NB4 (cell line): ENCODE measurements around the gene USP9X.
A peak's percentile ranks its signal among the peaks of the same experiment; 100 is the strongest.
"Not testable (repeated sequence)": the region's sequence is repeated elsewhere in the genome, so short reads cannot be mapped to it uniquely, and the experiment has no call there.

Experiments
- DNase-seq: peaks from one replicate; pipeline ENCODE4 v3.0.0; 2010; ENCODE audit warnings: low read depth
- H3K4me3 ChIP-seq: one replicate; pipeline ENCODE4 v1.5.1; 2011; ENCODE audit warnings: mild to moderate bottlenecking, low read depth, low read length, moderate library complexity
- MYC ChIP-seq: IDR thresholded peaks from 2 replicates; pipeline ENCODE4 v1.6.1; 2011; ENCODE audit warnings: low read depth, low read length
- POLR2A ChIP-seq: IDR thresholded peaks from 2 replicates; pipeline ENCODE4 v1.6.1; 2011; ENCODE audit warnings: mild to moderate bottlenecking; ENCODE audit not compliant: insufficient read length; ENCODE audit errors: extremely low read depth
- TF ChIP-seq, protein P1 (sequence below): IDR thresholded peaks from one replicate; pipeline ENCODE4 v1.5.1; 2012; ENCODE audit warnings: low read depth, low read length
- TF ChIP-seq, protein P2 (sequence below): IDR thresholded peaks from 2 replicates; pipeline ENCODE4 v1.6.1; 2011; ENCODE audit warnings: low read depth, low read length

Gene USP9X

DNA sequence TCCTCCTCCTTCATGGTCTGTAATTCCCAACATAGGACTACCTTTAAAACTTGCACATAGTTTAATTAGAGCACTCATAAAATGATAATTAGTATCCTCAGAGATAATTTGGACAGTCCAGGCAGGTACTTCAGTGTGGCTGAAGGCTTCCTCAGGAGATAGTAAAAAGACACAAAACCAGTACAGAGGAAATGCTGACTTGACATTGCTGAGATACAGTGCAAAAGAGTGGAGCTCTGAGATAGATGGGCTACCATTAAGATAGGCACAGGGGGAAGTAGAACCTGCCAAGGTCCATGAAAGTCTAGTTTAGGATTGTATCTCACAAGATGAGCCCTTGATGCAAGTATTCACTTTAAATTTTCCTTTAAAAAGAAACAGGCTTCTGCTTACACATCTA, 91.0 kb downstream of the USP9X start:
- no peak overlapping the region for H3K4me3 ChIP-seq
- DNase-seq, result no peak
- TF ChIP-seq, protein P1, sequence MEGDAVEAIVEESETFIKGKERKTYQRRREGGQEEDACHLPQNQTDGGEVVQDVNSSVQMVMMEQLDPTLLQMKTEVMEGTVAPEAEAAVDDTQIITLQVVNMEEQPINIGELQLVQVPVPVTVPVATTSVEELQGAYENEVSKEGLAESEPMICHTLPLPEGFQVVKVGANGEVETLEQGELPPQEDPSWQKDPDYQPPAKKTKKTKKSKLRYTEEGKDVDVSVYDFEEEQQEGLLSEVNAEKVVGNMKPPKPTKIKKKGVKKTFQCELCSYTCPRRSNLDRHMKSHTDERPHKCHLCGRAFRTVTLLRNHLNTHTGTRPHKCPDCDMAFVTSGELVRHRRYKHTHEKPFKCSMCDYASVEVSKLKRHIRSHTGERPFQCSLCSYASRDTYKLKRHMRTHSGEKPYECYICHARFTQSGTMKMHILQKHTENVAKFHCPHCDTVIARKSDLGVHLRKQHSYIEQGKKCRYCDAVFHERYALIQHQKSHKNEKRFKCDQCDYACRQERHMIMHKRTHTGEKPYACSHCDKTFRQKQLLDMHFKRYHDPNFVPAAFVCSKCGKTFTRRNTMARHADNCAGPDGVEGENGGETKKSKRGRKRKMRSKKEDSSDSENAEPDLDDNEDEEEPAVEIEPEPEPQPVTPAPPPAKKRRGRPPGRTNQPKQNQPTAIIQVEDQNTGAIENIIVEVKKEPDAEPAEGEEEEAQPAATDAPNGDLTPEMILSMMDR, result no peak
- TF ChIP-seq POLR2A (no peak), MYC (no peak)
- TF ChIP-seq, protein P2, sequence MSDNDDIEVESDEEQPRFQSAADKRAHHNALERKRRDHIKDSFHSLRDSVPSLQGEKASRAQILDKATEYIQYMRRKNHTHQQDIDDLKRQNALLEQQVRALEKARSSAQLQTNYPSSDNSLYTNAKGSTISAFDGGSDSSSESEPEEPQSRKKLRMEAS, result no peak

DNA sequence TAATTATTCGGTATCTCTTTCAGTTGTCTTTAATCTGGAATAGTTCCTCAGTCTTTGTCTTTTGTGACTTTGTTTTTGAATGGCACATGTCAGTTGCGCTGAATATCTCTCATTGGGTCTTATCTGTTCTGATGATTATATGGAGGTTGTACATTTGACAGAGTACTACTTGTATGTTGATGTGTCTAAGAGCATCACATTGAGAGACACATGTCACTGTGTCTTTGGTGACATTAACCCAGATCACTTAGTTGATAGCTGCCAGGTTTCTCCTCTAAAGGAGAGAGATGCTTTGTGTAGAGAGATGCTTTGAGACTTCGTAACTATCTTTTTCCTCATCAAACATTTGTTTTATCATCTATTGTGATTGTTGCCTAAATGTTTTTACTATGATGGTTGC, 92.1 kb downstream of the USP9X start:
- no peak for DNase-seq
- H3K4me3 ChIP-seq, result no peak overlapping the region
- TF ChIP-seq POLR2A (no peak), MYC (no peak)
- TF ChIP-seq, protein P1, result no peak
- TF ChIP-seq, protein P2, result no peak

DNA sequence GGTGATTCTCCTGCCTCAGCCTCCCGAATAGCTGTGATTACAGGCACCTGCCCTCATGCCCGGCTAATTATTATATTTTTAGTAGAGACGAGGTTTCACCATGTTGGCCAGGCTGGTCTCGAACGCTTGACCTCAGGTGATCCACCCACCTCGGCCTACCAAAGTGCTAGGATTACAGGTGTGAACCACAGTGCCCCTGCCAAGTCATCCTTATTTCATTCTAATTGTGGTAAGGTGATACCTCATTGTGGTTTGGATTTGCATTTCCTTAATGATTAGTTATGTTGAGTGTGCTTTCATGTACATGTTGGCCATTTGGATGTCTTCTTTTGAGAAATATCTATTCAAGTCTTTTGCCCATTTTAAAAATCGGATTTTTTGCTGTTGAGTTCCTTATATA, 93.0 kb downstream of the USP9X start:
- no peak for DNase-seq
- H3K4me3 ChIP-seq, result no peak overlapping the region
- no peak for TF ChIP-seq POLR2A

DNA sequence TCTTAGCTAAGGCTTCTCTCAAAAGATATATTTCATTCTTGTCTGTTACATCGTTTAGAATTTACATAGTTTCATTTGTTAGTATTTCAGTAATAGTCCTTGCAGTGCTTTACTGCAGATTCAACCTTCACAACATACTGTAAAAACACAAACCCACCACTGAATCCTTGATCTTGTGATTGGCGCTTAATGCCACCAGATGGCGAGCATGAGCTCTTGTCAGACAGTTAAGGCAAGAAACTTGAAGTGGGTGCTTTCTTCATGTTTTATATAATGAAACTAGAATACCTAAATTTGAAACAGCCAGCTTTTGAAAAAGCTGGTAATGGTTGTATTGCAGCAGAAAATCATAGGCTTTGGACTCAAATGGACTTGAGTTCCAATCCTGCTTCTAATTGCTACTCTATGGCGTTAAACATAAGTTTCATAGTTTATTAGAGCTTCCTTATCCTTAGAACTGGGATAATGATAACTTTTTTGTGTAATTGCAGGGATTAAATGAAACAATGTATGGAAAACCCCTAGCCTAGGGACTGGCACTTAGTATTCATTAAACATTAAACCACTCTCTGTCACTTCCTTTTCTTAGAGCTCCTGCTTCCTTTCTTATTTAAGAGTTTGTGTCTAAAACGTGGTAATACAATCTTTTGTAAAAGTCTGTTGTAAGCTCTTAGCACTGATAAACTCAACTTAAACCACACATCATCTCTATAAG, 95.1 kb downstream of the USP9X start:
- TF ChIP-seq, protein P1, result peak; percentile 60
- no peak for TF ChIP-seq MYC
- no peak for TF ChIP-seq POLR2A
- TF ChIP-seq, protein P2, result 0 out of 2 replicates have a peak, but pooled peaks have one; percentile 9
- H3K4me3 ChIP-seq, result no peak overlapping the region
- peak; percentile 71 for DNase-seq

DNA sequence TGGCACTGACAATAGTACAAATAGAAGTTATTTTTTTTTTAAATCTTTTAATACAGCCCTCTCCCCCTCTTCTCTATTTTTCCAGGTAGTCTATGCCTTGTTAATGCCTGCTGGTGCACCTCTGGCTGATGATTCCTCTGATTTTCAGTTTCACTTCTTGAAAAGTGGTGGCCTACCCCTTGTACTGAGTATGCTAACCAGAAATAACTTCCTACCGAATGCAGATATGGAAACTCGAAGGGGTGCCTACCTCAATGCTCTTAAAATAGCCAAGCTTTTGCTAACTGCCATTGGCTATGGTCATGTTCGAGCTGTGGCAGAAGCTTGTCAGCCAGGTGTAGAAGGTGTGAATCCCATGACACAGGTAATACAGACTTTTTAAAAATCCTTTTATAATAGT, 99.1 kb downstream of the USP9X start:
- DNase-seq, result no peak
- TF ChIP-seq, protein P2, result no peak
- no peak for TF ChIP-seq MYC
- TF ChIP-seq, protein P1, result no peak
- TF ChIP-seq POLR2A, result no peak
- H3K4me3 ChIP-seq, result no peak overlapping the region

DNA sequence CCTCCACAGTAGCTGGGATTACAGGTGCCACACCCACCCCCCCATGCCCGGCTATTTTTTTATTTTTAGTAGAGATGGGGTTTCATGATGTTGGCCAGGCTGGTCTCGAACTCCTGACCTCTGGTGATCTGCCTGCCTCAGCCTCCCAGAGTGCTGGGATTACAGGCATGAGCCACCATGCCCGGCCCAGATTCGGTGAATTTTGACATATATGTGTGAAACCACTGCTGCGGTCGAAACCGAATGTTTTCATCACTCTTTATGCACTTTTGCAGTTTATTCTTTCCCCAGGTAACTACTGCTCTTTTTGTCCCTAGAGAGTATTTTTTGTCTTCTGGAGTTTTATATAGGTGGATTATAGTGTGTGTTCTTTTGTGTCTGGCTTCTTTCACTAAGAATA, 101.7 kb downstream of the USP9X start:
- not testable (repeated sequence) for DNase-seq, H3K4me3 ChIP-seq

DNA sequence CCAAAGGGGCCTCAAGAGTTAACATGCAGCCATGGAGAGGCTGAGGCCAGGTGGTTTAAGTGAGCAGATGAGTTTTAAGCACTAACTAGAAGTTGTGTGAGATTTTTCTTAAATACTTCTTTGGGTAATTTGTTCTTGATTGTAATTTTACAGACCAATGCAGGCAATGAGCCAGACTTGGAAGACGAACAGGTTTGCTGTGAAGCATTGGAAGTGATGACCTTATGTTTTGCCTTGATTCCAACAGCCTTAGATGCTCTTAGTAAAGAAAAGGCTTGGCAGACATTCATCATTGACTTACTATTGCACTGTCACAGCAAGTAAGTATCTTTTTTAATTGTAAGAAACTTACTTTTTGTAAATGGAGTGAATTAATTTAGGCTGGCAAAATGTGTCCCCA, 103.9 kb downstream of the USP9X start:
- no peak for TF ChIP-seq POLR2A

More for the DNA sequence above, 103.9 kb downstream of the USP9X start:
- no peak for DNase-seq
- no peak overlapping the region for H3K4me3 ChIP-seq
